ENCODE data around the gene OR1S1. TPM values are rescaled to one million over a fixed set of nuclear protein-coding genes. Genes with fewer than 3 reads are reported as not detected.
"Not testable (repeated sequence)": the region's sequence is repeated elsewhere in the genome, so short reads cannot be mapped to it uniquely, and the experiment has no call there.

OR1S1 gene
- total RNA-seq, result not detected in 2 replicates

DNA sequence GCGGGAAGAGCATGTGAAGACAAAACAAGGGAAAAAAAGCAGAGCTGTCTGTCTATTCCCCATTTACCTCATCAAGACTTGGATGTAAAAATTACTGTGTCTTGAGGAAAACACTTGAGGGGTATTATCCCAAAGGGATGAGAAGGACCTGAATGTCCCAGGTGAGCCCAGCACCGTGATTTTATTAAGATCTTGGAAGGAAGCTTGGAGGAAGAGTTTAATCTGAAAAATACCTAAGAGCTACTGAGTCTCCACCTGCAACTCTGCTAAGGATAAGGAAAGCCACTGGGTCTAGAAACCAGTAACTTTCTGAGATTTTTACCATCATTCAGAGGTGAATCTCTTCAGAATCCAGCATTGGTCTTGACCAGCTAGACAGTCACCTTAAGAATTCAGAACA lies at the start of gene OR1S1:
Gene OR1S1 (plus strand): TSS at position 301 of the 400 bp plus-strand sequence.
- not testable (repeated sequence) for H3K36me3 ChIP-seq (ENCODE audit: control insufficient read depth, insufficient read depth, low read length); H3K4me3 ChIP-seq (ENCODE audit: low read depth, low read length); DNase-seq (ENCODE audit: low read depth); H3K27me3 ChIP-seq (ENCODE audit: control insufficient read depth, insufficient read depth, low read length); FAIRE-seq

GRCh38 chr11:58164389-58164788 lies 48.1 kb upstream of the OR1S1 start:
- no peak for DNase-seq (ENCODE audit: low read depth)
- TF ChIP-seq, protein P1, sequence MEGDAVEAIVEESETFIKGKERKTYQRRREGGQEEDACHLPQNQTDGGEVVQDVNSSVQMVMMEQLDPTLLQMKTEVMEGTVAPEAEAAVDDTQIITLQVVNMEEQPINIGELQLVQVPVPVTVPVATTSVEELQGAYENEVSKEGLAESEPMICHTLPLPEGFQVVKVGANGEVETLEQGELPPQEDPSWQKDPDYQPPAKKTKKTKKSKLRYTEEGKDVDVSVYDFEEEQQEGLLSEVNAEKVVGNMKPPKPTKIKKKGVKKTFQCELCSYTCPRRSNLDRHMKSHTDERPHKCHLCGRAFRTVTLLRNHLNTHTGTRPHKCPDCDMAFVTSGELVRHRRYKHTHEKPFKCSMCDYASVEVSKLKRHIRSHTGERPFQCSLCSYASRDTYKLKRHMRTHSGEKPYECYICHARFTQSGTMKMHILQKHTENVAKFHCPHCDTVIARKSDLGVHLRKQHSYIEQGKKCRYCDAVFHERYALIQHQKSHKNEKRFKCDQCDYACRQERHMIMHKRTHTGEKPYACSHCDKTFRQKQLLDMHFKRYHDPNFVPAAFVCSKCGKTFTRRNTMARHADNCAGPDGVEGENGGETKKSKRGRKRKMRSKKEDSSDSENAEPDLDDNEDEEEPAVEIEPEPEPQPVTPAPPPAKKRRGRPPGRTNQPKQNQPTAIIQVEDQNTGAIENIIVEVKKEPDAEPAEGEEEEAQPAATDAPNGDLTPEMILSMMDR (IDR thresholded peaks at IDR 0.05; ENCODE audit: insufficient read depth, low read length, severe bottlenecking), result no peak
- no peaks in the 10 kb centered on the region for H3K27me3 ChIP-seq (ENCODE audit: control insufficient read depth, insufficient read depth, low read length)
- H3K4me3 ChIP-seq (ENCODE audit: low read depth, low read length), result no peak overlapping the region
- H3K36me3 ChIP-seq (ENCODE audit: control insufficient read depth, insufficient read depth, low read length), result no peaks in the 10 kb centered on the region
- no peak for FAIRE-seq

DNA sequence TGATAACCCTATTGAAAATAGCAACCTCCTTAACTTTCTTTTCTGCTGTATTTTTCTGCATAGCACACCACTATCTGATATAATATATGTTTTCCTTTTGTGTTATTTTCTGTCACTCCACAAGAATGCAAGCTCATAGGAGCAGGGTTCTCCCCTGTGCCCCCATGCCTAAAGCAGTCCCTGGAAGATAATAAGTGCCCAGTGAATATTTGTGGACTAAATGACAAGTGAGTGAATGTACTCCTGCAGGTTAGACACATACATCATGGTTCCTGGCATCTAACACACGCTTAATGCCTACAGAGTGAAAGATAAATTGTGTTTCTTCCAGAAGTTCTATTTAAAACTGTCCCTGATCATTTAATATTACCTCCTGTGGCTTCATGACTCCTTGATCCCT lies 47.5 kb upstream of the OR1S1 start:
- DNase-seq (ENCODE audit: low read depth) (no peak), FAIRE-seq (no peak)
- no peak overlapping the region for H3K4me3 ChIP-seq (ENCODE audit: low read depth, low read length)
- no peaks in the 10 kb centered on the region for H3K36me3 ChIP-seq (ENCODE audit: control insufficient read depth, insufficient read depth, low read length)
- H3K27me3 ChIP-seq (ENCODE audit: control insufficient read depth, insufficient read depth, low read length), result no peaks in the 10 kb centered on the region
- TF ChIP-seq, protein P1 (IDR thresholded peaks at IDR 0.05; ENCODE audit: insufficient read depth, low read length, severe bottlenecking), result no peak

GRCh38 chr11:58165504-58166106 lies 46.9 kb upstream of the OR1S1 start:
- no peak for FAIRE-seq
- DNase-seq (ENCODE audit: low read depth), result no peak
- TF ChIP-seq, protein P1 (IDR thresholded peaks at IDR 0.05; ENCODE audit: insufficient read depth, low read length, severe bottlenecking), result no peak

GRCh38 chr11:58177409-58178054 lies 35.0 kb upstream of the OR1S1 start:
- Histone ChIP-seq H3K36me3 (ENCODE audit: control insufficient read depth, insufficient read depth, low read length) (no peaks in the 10 kb centered on the region), H3K27me3 (ENCODE audit: control insufficient read depth, insufficient read depth, low read length) (no peaks in the 10 kb centered on the region), H3K4me3 (ENCODE audit: low read depth, low read length) (no peak overlapping the region)
- DNase-seq (ENCODE audit: low read depth) (no peak), FAIRE-seq (no peak)
- TF ChIP-seq, protein P1 (IDR thresholded peaks at IDR 0.05; ENCODE audit: insufficient read depth, low read length, severe bottlenecking), result no peak

More at GRCh38 chr11:58165504-58166106, 46.9 kb upstream of the OR1S1 start:
- no peaks in the 10 kb centered on the region for H3K36me3 ChIP-seq (ENCODE audit: control insufficient read depth, insufficient read depth, low read length)
- no peaks in the 10 kb centered on the region for H3K27me3 ChIP-seq (ENCODE audit: control insufficient read depth, insufficient read depth, low read length)
- no peak overlapping the region for H3K4me3 ChIP-seq (ENCODE audit: low read depth, low read length)

DNA sequence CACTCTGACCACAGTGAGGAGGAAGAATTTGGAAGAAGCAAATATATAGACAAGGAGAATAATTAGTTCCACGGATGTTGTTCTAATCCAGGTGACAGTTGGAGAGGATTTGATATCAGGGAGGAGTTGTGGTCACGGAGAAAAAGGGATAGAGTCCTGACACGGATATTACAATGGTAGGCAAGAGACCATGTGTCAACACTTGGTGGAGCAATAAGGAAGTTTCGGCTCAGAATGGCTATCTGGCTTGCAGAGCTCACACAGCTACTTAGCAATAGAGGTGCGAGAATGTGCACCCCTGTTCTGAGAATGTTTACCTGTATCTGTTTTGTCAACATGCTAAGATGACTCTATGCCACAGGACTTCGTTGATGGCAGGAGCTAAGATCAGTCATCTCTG lies 34.1 kb upstream of the OR1S1 start:
- Histone ChIP-seq H3K27me3 (ENCODE audit: control insufficient read depth, insufficient read depth, low read length) (no peaks in the 10 kb centered on the region), H3K36me3 (ENCODE audit: control insufficient read depth, insufficient read depth, low read length) (no peaks in the 10 kb centered on the region), H3K4me3 (ENCODE audit: low read depth, low read length) (no peak overlapping the region)
- FAIRE-seq (peak; percentile 7), DNase-seq (ENCODE audit: low read depth) (no peak)
- TF ChIP-seq, protein P1 (IDR thresholded peaks at IDR 0.05; ENCODE audit: insufficient read depth, low read length, severe bottlenecking), result no peak
